Measurements from ENCODE around the gene TRIM71.
"Not testable (repeated sequence)": the region's sequence is repeated elsewhere in the genome, so short reads cannot be mapped to it uniquely, and the experiment has no call there.

The TRIM71 gene

DNA sequence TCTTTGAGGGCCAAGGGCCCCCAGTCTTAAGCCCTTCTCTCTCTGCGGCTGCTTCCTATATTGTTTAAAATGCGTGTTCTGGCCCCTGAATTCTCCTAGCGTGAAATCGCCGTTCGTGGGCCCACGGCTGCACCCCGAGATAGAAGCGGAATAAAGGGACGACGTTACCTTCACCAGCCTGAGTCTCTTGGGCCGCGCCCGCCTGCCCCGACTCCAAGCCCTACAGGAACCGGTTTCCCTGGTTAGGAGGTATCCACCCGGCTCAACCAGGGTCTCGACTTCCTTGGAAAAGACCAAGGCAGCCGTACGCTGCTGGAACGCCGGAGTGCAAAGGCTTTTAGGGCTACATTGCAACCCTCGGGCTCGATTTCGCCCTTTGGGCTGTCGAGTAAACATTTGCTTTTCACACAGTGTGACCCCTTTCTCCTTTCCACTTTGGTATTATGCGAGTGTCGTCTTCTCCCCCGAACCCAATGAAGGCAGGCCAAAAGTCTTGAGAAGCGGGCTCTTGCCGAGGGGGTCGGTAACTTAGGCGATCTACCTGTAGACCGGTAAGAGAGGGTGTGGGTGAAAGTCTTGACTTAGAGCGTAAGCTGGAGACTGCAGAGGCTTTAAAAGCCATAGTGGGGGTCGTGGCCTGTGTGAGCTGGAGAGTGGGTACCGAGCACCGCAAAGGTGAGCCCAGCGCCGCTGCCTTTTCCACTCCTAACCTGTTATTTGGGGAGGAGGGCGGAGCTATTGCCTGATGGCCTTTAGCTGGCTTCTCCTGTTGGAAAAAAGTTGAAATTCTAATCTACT lies 2.0 kb downstream of the TRIM71 start:
- DNase-seq (ENCODE audit: low read depth in 2 of 2): no peak

DNA sequence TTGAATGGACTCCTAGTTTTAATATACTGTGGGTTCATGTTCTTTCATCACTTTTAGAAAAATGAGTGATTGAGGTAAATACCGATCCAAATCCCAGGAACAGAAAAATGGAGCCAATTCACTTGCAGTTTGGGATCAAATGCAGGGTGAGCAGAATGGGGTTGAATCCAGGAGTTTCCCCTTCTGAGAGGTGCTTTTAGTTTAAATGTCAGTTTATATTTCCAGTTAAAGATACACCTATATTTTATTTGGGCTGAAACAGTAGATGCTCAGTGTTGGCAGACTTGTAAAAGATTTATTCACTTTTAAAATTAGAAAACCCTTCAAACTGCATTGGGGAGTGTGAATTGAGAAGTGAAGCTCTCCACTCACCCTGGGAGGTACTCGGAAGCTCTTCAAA lies 2.6 kb downstream of the TRIM71 start:
- no peak for DNase-seq (ENCODE audit: low read depth in 2 of 2)

DNA sequence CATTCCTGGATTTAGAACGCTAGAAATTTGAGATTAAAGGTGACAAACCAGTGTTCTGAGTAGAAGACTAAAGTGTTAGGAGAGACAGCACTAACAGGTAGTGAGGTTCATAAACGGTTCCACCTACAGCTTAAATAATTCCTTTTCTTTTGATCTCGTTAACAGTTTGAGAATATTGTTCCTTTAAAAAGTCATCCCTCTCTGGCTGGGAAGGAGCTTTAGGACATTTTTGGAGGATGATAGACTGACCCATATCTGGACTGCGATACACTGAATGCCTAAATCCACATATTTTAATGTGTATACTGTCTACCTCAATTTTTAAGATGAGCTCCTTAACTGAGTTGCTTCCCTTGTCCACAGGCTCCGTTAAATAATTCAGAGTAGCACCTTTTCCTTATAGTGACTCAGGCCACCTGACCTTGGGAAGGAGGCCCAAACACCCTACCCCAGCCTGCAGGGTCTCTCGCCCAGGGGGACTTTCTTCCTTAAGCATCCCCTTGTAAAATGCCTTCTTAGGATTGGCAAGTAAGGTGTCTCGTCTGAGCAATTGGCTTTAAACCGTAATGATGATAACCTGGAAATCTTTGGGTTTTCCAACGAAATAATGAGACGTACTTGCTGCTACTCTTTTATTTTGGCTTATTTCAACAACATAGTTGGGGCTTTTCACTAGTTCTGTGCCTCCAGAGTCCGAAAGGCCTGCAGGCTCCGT lies 3.3 kb downstream of the TRIM71 start:
- no peak for DNase-seq (ENCODE audit: low read depth in 2 of 2)

DNA sequence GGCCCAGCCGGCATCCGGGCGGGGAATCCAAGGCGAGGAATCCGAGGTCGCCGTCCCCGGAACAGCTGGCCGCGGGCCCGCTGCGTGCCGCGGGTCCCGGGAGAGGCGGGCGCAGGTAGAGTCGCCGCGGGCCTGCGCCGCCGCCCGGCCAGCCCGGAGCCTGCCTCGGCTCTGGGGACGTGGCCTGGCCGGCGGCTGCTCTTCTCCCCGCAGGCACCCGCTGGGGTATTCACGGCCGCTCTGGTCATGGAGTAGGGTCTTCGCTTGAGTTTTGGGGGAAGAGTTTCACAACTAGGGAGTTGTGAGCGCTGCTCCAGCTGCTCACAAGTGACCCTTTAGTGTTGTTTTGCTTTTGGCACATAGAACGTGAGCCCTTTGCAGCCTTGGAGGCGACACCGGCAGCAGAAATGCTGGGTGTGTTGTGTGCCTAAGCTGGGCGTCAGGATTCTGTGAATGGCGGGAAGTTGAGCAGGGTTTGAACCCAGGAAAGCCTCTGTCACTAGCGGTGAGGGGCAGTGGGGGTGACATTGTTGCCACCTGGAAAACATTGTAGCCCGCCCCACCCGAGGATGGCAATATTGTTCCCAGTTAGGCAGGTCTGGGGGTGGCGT lies 4.0 kb downstream of the TRIM71 start:
- no peak for DNase-seq (ENCODE audit: low read depth in 2 of 2)

DNA sequence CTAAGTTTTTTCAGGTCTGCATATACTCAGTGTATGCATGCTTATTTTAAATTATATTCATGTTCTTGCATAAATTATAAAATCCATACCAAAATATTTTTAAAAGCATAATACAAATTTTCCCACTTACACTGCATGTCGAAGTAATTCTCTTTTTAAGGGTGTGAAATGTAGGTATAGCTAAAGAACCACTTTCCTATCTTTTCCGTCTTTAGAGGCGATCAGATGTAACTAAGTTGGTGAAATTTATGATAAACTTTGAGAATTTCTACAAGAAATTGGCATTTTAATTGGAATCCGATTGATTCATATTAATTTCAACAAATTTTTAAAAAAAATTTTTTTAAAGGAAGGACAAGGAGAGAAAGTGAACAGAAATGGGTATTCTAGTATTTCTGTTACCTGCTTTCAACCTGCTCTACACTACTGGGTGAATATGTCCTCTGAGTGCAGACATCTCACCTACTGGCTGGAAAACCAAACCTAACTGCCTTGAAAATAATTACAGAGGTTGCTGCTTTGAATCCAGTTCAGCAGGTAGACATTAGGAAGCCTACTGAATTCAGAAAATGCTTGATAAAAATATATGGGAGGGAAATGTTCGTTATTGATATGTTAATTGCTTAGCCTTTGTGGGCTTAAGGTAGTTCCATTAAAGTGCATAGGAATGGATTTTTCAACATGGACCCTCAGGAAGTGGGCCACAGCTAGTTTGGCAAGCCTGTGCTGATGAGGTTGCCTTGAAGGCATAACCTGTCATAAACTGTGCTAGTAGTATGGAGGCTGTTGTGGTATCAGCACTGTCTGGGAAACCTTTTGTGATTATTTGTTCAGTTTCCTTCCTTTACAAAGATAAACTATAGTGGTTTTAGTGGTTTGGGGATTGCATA lies 5.1 kb downstream of the TRIM71 start:
- no peak for DNase-seq (ENCODE audit: low read depth in 2 of 2)

DNA sequence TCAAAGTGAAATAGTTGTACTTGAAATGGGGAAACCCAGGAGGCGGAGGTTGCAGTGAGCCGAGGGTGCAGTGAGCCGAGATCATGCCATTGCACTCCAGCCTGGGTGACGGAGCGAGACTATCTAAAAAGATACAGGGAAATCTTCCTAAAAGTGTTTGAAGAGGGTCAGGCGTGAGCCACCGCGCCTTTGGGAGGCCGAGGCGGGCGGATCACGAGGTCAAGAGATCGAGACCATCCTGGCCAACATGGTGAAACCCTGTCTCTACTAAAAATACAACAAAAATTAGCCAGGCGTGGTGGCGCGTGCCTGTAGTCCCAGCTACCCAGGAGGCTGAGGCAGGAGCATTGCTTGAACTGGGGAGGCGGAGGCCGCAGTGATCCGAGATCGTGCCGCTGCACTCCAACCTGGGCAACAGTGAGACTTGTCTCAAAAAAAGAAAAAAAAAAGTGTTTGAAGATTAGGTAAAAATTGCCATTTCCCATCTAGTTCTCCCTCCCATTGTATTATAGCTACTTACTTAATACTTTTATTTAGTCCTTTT lies 5.9 kb downstream of the TRIM71 start:
- DNase-seq (ENCODE audit: low read depth in 2 of 2): not testable (repeated sequence)

DNA sequence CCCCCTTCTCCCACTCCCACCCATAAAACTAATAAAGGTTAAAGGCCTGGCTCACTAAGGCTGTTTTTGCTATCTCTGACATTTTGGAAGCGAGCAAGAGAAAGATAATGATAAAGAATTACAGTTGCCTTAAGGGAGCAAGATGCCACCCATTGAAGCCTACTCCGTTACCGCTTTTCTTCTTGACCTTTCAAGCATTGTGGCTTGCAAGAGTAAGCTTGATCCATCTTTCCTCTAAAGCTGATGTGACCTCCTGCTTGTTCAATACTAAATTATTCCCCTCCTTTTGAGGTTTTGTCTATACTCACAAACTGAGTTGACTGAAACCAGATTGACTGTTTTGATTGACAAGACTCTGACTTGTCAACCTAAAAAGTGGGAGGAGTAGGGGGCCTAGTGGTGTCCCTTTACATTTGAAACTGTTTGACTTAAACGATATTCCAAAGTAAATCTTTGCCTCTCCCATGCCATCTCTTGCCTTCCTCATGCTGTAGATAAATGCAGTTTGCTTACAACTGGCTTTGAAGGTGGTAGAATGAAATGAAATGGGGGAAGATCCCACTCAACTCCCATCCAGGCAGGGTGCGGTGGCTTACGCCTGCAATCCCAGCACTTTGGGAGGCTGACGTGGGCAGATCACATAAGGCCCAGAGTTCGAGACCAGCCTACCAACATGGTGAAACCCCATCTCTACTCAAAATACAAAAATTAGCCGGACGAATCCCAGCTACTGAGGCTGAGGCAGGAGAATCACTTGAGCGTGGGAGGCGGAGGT lies 8.0 kb downstream of the TRIM71 start:
- no peak for DNase-seq (ENCODE audit: low read depth in 2 of 2)

DNA sequence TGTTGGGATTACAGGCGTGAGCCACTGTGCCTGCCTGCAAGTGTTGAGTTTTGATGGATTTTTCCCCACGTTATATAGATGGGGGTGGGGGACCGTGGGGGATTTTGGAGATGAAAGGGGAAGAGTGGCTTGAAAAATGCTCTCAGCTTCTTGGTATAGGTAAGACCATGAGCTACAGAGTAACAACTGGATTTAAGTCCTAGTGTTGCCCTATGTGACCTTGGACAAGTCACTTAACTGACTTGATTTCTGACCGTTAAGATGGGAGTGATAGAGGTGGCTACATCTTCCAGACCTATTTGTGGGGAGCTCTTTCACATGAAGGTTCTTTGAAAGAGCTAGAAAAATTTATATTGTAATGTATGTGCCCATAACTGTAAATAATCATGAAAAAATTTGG lies 13.3 kb downstream of the TRIM71 start:
- no peak for DNase-seq (ENCODE audit: low read depth in 2 of 2)

DNA sequence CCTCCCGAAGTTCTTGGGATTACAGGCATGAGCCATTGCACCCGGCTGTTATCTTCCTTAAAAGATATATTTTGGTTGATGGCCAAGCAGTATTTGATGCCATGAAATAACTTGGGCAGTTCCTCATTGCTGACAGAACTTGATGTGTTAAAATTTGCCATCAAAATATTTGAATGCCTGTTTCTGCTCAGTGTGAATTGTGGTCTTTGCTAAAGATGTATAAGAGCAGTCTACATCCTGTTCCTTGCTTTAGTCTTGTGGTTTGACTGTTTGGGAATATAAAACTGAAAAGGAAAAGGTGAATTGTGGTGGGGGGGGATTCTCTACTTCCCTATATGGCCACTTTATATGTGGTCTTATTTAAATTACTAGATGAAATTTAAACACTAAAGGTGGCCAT lies 14.0 kb downstream of the TRIM71 start:
- no peak for DNase-seq (ENCODE audit: low read depth in 2 of 2)

DNA sequence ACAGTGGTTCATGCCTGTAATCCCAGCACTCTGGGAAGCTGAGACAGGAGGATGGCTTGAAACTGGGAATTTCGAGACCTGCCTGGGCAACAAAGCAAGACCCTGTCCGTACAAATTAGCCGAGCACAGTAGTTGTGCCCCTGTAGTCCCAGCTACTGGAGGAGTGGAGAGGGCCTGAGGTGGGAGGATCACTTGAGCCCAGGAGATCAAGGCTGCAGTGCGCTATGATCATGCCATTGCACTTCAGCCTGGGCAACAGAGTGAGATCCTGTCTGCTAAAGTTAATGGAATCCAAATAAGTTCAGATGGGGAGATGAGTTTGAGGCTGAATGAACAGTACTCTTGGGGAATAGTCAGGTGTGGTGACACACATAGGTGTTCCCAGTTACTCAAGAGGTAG lies 14.4 kb downstream of the TRIM71 start:
- no peak for DNase-seq (ENCODE audit: low read depth in 2 of 2)

DNA sequence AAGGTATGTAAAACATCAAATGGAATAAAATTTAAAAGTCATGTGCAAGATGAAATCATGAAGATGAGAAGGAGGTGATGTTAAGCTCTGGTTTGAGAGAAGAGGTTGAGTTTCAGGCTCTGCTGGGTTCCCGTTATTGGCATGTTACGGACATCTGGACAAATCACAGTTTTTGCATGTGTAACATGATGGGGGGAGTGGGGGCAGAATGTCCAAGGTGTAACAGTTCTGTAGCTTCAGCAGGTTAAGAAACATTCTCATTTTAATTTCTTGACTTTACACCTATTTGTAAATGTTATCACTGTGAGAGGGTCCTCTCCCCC lies 17.2 kb downstream of the TRIM71 start:
- no peak for DNase-seq (ENCODE audit: low read depth in 2 of 2)

DNA sequence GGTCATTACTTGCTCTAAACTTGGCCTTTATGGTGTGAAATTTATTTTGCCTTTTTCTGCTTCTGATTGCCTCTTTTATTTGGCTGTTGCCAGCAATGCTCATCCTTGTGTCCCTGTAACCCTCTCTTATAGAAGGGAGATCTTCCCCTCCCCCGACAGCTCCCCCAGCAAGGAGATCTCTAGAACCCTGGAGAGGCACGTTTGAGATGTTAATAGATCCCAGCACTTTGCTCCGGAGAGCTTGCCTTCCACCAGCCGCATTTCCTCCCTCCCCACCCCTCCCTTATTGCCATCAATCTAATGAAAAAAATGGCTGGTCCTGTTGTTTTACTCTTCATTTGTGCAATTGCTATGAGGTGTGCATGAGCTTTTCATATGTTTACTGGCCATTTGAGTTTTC lies 18.2 kb downstream of the TRIM71 start:
- DNase-seq (ENCODE audit: low read depth in 2 of 2): no peak

DNA sequence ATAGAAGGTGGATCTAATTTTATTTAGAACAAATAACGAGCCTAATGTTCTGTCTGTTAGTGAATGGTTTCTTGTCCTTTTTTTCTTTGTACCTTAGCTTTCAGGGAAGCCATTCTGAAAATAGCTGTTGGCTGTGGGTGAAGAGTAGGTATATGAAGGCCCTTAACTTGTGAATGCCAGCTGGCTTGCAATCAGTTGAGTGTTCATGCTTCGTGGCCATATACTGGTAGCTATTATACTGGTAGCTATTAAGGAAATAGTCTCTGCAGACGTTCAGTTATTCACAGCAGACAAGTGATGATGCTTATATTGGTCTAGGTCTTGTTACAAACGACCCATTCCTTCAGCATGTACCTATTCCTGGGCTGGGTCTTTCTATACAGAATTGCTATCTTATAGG lies 18.8 kb downstream of the TRIM71 start:
- DNase-seq (ENCODE audit: low read depth in 2 of 2): no peak

DNA sequence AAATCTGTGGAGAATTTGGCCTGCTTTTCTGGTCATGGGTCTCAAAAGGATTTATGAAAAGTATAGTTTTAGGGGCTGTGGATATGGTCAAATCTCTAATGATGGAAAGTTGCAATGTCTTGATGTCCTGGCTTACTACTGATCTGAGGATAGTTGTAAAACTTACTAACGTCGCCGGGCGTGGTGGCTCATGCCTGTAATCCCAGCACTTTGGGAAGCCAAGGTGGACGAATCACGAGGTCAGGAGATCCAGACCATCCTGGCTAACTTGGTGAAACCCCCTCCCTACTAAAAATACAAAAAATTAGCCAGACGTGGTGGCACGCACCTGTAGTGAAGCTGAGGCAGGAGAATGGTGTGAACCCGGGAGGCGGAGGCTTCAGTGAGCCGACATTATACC lies 19.6 kb downstream of the TRIM71 start:
- DNase-seq (ENCODE audit: low read depth in 2 of 2): no peak

DNA sequence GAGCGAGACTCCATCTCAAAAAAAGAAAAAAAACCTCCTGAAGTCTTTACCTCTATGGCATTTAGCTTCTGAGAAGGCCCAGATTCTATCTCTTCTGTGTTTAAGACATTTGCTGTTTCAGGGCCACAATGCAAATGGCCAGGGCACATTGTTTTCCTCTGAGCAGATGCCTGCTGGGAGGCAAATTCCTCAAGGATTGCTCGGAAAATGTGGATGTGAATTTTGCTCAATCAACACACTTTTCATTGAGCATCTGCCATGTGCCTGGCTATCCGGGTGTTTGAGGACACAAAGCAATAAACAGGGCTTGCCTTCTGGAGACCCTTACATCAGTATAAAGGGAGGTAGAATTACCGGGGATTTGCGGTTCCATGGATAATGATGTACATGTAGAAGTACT lies 20.0 kb downstream of the TRIM71 start:
- DNase-seq (ENCODE audit: low read depth in 2 of 2): no peak

DNA sequence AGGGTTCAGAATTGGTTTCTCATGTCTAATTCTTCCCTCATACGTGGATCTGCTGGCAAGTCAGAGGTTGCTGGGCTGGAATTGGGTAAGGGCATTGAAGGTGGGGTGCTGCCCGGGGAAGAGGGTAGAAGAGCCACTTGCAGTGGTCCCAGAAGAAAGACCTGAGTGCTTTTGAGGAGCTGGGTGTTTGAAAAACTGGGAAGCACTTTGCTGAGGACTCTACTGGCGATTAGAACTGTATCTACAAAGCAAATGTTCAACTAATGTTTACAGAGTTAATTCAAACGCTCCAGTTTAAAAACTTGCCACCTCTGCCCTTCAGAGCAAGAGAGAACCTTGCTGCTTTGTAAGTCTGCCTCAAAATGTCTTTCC lies 21.9 kb downstream of the TRIM71 start:
- DNase-seq (ENCODE audit: low read depth in 2 of 2): no peak

DNA sequence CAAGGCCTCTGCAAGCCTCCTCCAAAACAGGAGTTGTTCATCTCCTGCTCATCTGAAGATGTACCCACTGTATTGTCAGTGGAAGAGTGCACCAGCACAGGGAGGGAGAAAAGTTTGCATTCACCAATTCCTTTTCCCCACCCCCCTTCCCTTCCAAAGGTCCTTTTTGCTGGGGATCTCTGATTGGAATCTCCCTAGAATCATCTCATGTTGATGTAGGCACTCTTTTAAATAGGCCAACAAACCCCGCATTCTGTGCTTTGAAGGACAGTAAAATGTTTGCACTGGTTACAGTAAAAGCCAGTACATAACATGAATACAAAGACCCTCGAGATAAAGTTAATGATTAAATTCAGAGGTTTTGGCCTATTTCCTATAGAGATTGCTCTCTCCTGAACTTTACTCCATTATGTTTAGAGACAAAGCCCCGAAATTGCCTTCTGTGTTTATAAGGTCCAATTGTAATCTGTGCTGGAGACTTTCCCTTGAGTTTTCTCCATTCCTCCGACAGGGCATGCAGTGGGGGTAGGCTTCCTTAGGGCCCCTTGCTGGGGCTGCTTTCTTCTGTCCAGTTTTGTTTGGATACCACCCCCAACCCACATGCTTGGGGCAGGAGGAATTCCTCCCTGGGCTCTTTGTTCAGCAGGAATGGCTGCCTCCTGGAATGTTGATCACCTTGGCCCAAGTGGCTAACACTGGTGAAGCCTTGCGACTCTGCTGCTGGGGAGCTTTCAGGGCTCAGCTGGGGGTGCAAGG lies 22.5 kb downstream of the TRIM71 start:
- DNase-seq (ENCODE audit: low read depth in 2 of 2): no peak

DNA sequence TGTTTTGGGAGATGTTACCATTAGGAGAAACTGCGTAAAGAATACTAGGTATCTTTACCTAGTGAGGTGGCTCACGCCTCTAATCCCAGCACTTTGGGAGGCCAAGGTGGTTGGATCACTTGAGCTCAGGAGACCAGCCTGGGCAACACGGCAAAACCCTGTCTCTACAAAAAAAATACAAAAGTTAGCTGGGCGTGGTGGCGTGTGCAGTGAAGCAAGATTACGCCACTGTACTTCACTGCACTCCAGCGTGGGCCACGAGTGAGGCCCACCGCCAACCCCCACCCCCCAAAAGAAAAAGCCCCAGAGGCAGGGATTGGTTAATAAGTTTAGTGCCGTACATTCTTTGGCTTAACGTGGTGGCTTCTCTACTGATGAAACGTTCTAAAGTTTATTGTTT lies 23.5 kb downstream of the TRIM71 start:
- DNase-seq (ENCODE audit: low read depth in 2 of 2): no peak

DNA sequence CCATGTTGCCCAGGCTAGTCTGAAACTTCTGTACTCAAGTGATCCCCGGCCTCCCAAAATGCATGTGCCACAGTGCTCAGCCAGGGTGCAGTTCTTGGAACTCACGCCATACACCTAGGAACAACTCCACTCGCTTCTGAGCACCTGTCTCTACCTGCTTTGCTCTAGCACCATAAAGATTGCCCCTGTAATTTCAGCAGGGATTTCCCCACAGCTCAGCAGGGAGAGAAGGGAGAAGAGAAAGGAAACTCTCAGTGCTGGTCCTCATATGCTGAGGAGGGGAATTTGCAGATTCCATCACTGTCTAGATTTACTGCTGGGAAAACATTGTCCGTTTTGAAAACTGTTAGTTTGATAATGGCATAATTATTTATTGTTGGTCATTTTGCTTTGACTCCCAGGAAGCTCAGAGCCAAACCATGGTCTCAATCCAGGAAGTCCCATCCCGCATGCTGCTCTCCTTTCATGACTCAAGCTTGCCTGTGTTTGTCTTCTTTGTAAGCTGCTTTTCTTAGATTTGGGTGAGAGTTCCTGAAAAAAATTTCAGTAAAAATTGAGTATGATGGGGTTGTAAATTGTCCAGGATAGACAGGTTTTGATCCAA lies 24.2 kb downstream of the TRIM71 start:
- DNase-seq (ENCODE audit: low read depth in 2 of 2): no peak

DNA sequence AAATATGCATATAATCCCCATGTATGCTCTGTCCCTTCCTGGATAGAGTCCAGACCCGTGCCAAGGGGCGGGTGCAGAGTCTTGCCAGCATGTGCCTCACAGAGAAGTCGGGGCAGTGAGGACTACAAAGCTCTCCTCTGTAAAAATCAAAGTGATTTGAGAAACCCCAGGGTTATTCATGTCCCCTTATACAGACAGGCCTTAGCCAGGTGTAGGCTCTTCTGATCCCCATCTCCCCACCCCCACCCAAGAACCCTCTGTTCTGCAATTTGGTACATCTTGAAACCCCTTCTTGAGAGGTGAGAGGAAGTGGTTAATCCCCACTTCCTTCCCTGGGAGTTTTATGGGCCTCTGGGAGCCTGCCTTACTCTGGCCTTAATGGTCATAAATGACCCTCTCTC lies 24.7 kb downstream of the TRIM71 start:
- no peak for DNase-seq (ENCODE audit: low read depth in 2 of 2)
